HG02852 (cell line): ENCODE data around the gene MTHFD1.
"Not testable (repeated sequence)": the region's sequence is repeated elsewhere in the genome, so short reads cannot be mapped to it uniquely, and the experiment has no call there.

ENCODE experiments used
- ATAC-seq: cut with Tn5 transposase; IDR thresholded peaks from one replicate; pipeline ENCODE4 v1.9.1; 2021; ENCODE audit warnings: mild to moderate bottlenecking, moderate library complexity; ENCODE audit not compliant: unreplicated experiment

MTHFD1 gene

GRCh38 chr14:64387782-64388532, at the start of gene MTHFD1:
Gene MTHFD1 (plus strand): TSS chr14:64388353. CDS start chr14:64388428, 75 bp downstream.
- peak; percentile 74 for ATAC-seq

GRCh38 chr14:64338616-64339316, 49.4 kb upstream of the MTHFD1 start:
- peak; percentile 88 for ATAC-seq

GRCh38 chr14:64340560-64341196, 47.5 kb upstream of the MTHFD1 start:
- no peak for ATAC-seq

DNA sequence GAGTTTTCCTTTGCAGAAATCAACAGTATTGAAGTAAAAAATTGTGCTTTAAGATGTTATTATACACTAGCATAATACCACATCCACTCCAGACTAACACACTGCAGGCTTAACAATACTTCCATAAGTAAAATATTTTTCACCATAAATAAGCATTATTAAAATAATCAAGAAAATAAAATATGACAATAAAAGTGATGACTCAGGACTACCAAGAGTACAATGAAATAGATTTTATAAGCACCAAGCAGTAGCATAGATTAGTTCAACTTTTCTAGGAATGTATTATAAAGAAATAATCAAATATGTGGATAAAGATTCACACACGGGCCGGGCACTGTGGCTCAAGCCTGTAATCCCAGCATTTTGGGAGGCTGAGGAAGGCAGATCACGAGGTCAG, 40.4 kb upstream of the MTHFD1 start:
- ATAC-seq: no peak

DNA sequence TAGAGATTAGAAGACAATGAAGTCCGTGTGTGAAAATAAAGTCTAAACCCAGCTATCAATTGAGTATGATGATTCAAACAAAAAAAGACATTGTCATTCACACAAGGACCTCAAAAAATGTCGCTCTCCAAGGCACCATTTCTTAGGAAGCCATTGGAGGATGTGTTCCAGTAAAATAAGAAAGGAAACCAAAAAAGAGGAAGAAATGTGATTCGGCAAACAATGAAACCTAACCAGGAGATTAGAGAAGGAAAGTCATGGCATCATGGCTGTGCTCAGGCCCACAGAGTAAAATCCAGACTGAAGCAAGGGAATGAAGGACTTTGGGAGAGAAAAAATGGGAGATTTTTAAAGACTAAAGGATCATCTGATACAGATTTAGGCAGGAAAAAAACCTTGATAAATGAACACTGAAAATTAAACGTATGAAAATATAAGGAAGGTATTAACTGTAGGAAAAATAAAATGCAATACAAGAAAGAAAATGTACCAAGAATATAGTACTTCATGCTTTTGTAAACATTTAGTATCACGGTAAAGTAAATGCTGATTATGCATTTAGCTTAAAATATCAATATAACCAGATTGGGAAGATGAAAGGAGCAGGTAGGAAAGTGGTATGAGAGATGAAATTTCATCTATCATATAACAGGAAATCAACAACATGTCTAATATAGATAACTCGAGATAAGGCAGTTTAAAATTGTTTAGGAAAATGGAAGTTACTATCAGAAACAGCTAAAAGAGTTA, 38.2 kb upstream of the MTHFD1 start:
- ATAC-seq: no peak

DNA sequence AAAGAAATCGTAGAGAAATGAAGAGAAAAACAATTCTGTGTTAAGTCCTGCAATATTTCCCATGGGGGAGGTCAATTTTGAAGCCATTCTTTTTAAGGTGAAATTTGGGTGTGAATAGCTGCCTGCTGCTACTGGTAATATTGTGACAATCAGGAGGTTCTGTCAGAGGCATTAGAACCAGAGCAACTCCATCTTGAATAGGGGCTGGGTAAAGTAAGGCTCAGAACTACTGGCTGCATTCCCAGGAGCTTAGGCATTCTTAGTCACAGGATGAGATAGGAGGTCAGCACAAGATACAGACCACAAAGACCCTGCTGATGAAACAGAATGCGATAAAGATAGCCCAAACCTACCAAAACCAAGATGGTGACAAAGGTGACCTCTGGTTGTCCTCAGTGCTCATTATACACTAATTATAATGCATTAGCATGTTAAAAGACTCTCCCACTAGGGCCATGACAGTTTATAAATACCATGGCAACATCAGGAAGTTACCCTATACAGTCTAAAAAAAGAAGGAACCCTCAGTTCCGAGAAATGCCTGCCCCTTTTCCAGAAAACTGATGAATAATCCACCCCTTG, 24.8 kb upstream of the MTHFD1 start:
- no peak for ATAC-seq

- no peak for ATAC-seq
Observed at GRCh38 chr14:64364907-64365306, 23.2 kb upstream of the MTHFD1 start.

GRCh38 chr14:64365358-64365889, 22.7 kb upstream of the MTHFD1 start:
- ATAC-seq: not testable (repeated sequence)

GRCh38 chr14:64369201-64369600, 19.0 kb upstream of the MTHFD1 start:
- no peak for ATAC-seq

GRCh38 chr14:64387232-64387781, 846 bp upstream of the MTHFD1 start:
- peak; percentile 27 for ATAC-seq

DNA sequence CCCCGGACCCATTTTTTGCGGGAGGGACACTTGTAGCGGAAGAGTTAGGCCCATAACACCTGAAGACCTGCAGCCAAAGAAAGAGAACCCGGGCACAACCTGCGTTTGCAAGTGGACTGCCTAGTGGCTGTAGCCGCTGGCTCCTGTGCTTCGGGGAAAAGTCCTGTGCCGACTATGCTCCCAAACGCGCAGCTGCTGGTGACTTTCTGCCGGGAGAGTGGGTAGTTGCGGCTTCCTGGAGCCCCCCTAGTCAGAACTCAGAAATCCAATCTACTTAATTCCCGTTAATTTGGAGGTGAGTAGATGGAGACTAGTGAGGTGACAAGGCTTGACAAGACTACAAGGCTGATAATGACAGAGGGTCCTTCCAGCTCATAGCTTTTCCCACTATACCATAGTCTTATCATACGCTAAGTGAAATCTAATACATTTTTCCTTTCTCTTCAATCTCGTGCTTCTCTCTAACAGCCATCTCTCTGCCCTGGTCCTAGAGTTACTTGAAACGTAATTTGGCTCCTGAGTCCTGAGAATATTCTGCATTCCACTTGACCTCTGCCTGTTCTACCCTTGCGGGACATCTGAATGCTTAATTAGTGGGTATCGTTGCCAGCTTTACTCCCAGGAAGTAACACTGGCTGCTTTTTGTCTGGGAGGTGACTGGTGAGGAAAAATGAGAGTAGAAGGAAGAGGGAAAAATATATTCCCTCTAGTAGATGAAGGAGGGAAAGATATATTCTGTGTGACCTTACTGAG, 556 bp downstream of the MTHFD1 start:
- peak; percentile 9 for ATAC-seq

DNA sequence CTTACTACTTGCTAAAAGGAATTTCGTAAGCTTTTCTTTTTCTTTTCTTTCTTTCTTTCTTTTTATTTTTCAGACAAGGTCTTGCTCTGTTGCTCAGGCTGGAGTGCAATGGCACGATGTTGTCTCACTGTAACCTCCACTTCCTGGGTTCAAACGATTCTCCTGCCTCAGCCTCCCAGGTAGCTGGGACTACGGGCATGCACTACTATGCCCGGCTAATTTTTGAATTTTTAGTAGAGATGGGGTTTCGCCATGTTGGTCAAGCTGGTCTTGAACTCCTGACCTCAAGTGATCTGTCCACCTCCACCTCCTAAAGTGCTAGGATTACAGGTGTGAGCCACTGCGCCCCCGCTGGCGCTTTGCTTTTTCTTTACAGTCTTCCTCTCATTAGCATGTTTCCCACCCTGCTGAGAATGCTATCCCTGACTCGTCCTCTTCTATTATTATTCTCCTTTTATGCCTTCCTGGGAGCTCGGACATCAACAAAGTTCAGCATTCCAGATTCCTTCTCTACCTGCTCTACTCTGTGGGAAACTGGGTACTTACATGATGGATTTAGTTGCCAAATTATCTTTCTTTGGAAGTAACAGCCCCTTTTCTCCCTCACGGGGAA, 3.1 kb downstream of the MTHFD1 start:
- no peak for ATAC-seq

- no peak for ATAC-seq
Observed at GRCh38 chr14:64391986-64392385, 3.8 kb downstream of the MTHFD1 start.

DNA sequence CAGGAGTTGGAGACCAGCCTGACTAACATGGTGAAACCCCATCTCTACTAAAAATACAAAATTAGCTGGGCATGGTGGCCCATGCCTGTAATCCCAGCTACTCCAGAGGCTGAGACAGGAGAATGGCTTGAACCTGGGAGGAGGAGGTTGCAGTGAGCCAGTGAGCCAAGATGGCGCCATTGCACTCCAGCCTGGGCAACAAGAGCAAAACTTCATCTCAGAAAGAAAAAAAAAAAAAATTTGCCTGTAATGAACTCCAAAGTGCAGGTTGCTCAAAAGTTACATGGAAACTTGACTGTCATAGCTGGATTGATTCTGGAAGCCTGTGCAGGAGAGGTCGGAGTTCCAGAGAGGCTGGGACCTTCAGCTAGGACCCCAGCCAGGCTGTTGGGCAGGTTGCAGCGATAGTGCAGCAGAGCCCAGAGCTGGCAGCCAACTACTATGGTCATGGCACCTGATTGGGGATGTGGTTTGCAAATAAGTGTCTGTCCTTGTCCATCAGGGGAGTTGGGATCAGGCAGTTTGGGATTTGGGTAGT, 5.1 kb downstream of the MTHFD1 start:
- ATAC-seq: not testable (repeated sequence)

- no peak for ATAC-seq
Observed at GRCh38 chr14:64394423-64394822, 6.3 kb downstream of the MTHFD1 start.

DNA sequence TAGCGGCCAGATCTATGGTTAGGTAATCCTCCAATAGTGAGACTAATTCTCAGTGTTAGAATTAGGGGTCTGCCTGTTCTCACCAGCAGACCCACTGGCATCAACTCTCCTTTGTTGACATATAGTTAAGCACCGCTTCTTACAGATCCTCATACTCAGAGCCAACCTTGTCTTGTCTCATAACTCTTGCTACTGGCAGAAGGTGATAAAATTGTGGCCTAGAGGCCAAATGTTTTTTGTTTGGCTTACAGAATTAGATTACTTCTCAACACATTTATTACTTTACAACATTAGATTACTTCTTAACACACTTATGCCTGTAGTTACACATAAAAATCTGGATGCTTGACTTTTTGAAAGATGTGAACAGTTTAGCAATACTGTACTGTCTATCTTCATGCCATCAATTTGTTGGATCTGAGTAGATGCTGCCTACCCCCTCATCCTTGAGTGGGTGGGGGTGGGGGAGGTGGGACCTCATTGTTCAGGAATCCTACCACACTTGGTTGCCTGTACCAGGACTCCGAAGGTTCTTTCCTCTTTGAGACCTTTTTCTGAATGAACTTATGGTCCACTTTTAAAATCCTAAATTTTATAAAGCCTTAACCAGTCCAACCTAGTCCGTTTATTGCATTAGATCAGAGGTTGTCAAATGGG, 7.0 kb downstream of the MTHFD1 start:
- no peak for ATAC-seq

DNA sequence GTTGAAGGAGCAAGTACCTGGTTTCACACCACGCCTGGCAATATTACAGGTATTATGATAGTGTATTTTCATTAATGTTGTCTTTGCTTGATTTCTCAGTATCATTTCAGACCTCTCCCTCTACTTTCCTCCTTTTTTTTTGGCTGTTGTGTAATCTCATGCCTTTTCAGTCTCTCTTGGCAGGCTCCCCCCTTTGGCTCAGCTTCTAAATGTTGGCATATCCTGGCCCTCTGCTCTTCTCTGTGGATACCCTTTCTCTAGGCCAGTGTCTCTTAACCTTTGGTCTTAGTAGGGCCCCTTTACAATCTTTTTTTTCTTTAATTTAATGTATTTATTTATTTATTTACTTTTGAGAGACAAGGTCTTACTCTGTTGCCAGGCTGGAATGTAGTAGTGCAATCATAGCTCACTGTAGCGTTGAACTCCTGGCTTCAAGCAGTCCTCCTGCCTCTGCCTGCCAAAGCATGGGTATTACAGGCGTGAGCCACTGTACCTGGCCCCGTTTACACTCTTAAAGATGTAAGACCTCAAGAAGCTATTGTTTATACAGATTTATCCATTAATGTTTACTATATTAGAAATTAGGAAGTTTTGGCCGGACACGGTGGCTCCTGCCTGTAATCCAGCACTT, 12.8 kb downstream of the MTHFD1 start:
- no peak for ATAC-seq

GRCh38 chr14:64401949-64402348, 13.8 kb downstream of the MTHFD1 start:
- ATAC-seq: no peak
